Right lobe of liver (tissue), 6 donors: ENCODE measurements around the gene PPM1F. TPM values are rescaled to one million over a fixed set of nuclear protein-coding genes. Genes with fewer than 3 reads are reported as not detected.

Experiments used
- ATAC-seq, 4 donors: fragments of 200-7000 bp; cut with Tn5 transposase; one replicate each; pipeline ENCODE4 v1.9.1; 2020; ENCODE audit warnings: mild to moderate bottlenecking in 4 of 4, moderate library complexity in 4 of 4
- DNase-seq, 3 donors: peaks; one replicate each; pipeline ENCODE4 v3.0.0-alpha.2; 2020
- H3K27ac ChIP-seq, 3 donors: fragments of 200-600 bp; one replicate each; pipeline ENCODE4 v1.8.0; 2022
- H3K27me3 ChIP-seq, 2 donors: fragments of 200-600 bp; one replicate each; pipeline ENCODE4 v1.8.0; 2022
- H3K36me3 ChIP-seq, 4 donors: fragments of 200-600 bp; sonication (generic) in 1 of 4; one replicate each; pipeline versions ENCODE4 v1.5.1 to v1.8.0; 2017 to 2022; ENCODE audit warnings: control low read depth in 1 of 4
- H3K4me1 ChIP-seq, 4 donors: fragments of 200-600 bp; sonication (generic) in 1 of 4; one replicate each; pipeline versions ENCODE4 v1.5.1 to v1.8.0; 2017 to 2022; ENCODE audit warnings: control low read depth in 1 of 4
- H3K4me3 ChIP-seq, 3 donors: fragments of 200-600 bp; one replicate each; pipeline ENCODE4 v1.8.0; 2022
- H3K9me3 ChIP-seq, 4 donors: fragments of 200-600 bp; sonication (generic) in 1 of 4; one replicate each; pipeline versions ENCODE4 v1.5.1 to v1.8.0; 2017 to 2022; ENCODE audit warnings: control low read depth in 1 of 4
- POLR2A ChIP-seq: fragments of 450-650 bp; IDR thresholded peaks from one replicate; pipeline ENCODE4 v1.6.1; 2017; ENCODE audit warnings: antibody characterized with exemption, mild to moderate bottlenecking
- WGBS: methylation state at CpG from one replicate; pipeline ENCODE4 v1.1.6; 2018; ENCODE audit warnings: low coverage, low lambda C conversion rate; ENCODE audit not compliant: insufficient coverage; ENCODE audit errors: missing lambda C conversion rate; 5-methylcytosine and 5-hydroxymethylcytosine counted together
- intact Hi-C, 2 donors: fragments of 100-400 bp; cut with DNase I; formaldehyde crosslinking; loops; one replicate each; pipeline versions ENCODE4 v1.11.2 to v1.14.1; 2022
- total RNA-seq, 6 experiments: library from RNA; depleted of rRNA in 2 of 6; stranded (reverse); fragments of >200 nt in 2 of 6; fragmentation: NEBNext Ultra II Directional in 3 of 6; extraction: Animal tissue kit (Norgen Biotek cat#: 25700) in 3 of 6; gene quantifications; one replicate each; pipeline versions ENCODE4 v1.1.0 to v1.2.4, GENCODE V29; 2016 to 2023
- TF ChIP-seq, protein P1 (sequence below), 4 donors: fragments of 200-600 bp in 3 of 4; fragments of 450-650 bp in 1 of 4; IDR thresholded peaks; one replicate each; pipeline versions ENCODE4 v1.5.1 to v1.8.0; 2016 to 2022; ENCODE audit warnings: antibody characterized with exemption in 4 of 4, mild to moderate bottlenecking in 2 of 4
- donor health status: DM: no; HTN: yes; CAD: no.
- donor health status: DM: no; HTN: no; CAD: no.
- donor health status: DM: no; HTN: no; CAD: no.
- donor health status: DM: no; HTN: yes; CAD: no.
- donor health status: DM: no; HTN: yes; CAD: no.

PPM1F gene
- total RNA-seq, 6 experiments from 2014 or later: 5.0 to 19.4 (median 12.8) TPM

DNA sequence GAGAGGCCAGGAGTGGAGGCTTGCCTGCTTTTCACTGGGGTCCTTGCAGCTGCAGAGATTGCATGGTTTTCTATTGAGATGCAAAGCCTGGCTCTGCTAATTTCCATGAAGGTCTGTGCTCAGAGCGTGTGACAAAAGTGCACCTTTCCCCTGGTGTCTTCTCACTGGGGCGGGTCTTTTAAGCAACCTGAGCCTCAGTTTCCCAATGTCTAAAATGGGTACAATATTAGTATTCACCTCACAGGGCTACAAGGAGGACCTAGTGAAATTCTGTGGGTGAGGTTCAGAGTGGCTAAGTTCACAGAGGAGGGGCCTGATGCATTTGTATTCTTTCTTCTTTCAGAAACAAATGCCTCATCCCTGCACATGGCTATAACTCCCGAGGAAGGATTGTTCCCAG lies 20.3 kb downstream of the PPM1F start:
- TF ChIP-seq, protein P1, sequence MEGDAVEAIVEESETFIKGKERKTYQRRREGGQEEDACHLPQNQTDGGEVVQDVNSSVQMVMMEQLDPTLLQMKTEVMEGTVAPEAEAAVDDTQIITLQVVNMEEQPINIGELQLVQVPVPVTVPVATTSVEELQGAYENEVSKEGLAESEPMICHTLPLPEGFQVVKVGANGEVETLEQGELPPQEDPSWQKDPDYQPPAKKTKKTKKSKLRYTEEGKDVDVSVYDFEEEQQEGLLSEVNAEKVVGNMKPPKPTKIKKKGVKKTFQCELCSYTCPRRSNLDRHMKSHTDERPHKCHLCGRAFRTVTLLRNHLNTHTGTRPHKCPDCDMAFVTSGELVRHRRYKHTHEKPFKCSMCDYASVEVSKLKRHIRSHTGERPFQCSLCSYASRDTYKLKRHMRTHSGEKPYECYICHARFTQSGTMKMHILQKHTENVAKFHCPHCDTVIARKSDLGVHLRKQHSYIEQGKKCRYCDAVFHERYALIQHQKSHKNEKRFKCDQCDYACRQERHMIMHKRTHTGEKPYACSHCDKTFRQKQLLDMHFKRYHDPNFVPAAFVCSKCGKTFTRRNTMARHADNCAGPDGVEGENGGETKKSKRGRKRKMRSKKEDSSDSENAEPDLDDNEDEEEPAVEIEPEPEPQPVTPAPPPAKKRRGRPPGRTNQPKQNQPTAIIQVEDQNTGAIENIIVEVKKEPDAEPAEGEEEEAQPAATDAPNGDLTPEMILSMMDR (IDR thresholded peaks at IDR 0.05): no peak
- TF ChIP-seq POLR2A: no peak
- DNase-seq: no peak
- H3K4me1 ChIP-seq: peaks cover 0 to 15% (median 6%) of the 10 kb centered on the region in 4 donors
- intact Hi-C loops: loop anchor here in 1 of 2 donors (10.0 kb wide), 1 partner anchor 198 kb away; the partner anchor contains the start of gene YPEL1
- 83% methylated on average over 1 of the region's 3 CpGs for WGBS
- H3K27me3 ChIP-seq: no peaks in the 10 kb centered on the region
- no peak for ATAC-seq
- no peak overlapping the region for H3K4me3 ChIP-seq
- H3K27ac ChIP-seq: no peak overlapping the region
- H3K36me3 ChIP-seq: peaks cover 0 to 36% (median 12%) of the 10 kb centered on the region in 4 donors
- no peaks in the 10 kb centered on the region for H3K9me3 ChIP-seq

DNA sequence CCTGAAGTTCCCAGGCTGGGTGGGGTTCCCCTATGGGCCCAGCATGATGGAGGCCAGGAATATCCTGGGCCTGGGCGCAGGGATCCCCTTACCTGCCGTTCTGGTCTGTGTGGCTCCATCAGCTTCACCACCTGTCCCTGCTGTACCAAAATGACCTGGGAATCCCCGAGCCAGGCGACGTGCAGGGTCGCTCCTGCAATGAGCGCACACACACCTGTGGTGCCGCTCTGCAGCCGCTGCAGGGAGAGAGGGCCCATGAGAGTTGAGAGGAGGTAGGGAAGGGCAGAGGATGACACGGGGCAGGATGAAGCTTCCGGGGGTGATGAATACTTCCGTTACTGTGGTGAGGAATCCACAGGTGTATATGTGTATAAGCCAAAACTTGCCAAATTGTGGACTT lies 21.6 kb downstream of the PPM1F start:
- intact Hi-C loops: loop anchor here in 1 of 2 donors (10.0 kb wide), 1 partner anchor 196 kb away; the partner anchor contains the start of gene YPEL1
- no peaks in the 10 kb centered on the region for H3K9me3 ChIP-seq
- peaks cover 0 to 36% (median 12%) of the 10 kb centered on the region in 4 donors for H3K36me3 ChIP-seq

DNA sequence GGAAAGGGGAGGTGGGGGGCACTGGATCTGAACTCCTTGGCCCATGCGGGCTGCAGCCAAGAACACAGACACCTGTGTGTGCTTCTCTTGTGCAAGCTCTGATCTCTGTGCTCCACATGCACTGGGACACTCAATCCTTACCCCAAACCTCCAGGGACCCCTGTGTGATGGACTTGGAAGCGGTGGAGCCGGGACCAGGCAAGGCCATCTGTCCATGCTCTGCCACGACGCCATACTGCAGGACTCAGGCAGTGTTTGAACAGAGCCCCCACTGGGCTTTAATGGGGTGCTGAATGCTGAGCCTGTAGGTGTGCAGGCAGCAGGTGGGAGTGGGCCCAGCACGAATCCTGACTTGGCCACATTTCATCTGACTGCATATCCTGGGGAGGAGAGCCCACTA lies 23.4 kb downstream of the PPM1F start:
- WGBS: 80% methylated on average over 2 of the region's 6 CpGs
- DNase-seq (no peak), ATAC-seq (no peak)
- peaks cover 0 to 9% (median 4%) of the 10 kb centered on the region in 4 donors for H3K4me1 ChIP-seq
- intact Hi-C loops: no loop called here
- H3K4me3 ChIP-seq: no peak overlapping the region
- TF ChIP-seq POLR2A: no peak
- TF ChIP-seq, protein P1 (IDR thresholded peaks at IDR 0.05): no peak
- H3K36me3 ChIP-seq: peaks cover 0 to 36% (median 12%) of the 10 kb centered on the region in 4 donors
- H3K27ac ChIP-seq: no peak overlapping the region
- H3K9me3 ChIP-seq: no peaks in the 10 kb centered on the region
- H3K27me3 ChIP-seq: no peaks in the 10 kb centered on the region

More for the DNA sequence above, 21.6 kb downstream of the PPM1F start:
- no peak for TF ChIP-seq POLR2A
- TF ChIP-seq, protein P1 (IDR thresholded peaks at IDR 0.05): no peak
- ATAC-seq (no peak), DNase-seq (no peak)
- H3K27me3 ChIP-seq: no peaks in the 10 kb centered on the region
- WGBS: 89% methylated on average over 3 of the region's 12 CpGs
- H3K27ac ChIP-seq: no peak overlapping the region
- H3K4me3 ChIP-seq: no peak overlapping the region
- peaks cover 0 to 9% (median 4%) of the 10 kb centered on the region in 4 donors for H3K4me1 ChIP-seq

DNA sequence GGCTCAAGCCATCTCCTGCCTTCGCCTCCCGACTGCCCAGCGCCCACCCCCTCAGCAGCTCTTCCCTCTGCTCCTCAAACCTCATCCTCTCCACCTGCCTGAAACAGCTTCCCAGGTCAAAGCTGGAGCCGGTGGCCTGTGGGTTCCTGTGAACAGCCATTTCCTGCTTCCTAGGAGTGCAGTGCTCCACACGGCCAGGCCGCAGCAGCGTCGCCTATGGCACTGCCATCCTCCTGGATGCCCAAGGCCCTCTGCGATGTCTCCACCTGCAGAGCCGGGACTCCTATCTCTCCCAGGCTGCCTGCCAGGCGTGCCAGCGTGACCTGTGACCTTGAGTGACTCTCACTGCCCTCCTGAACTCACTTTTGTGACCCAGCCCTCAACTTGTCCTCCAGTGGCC lies 24.6 kb downstream of the PPM1F start:
- ATAC-seq (peak; percentile 88 to 98 (median 92)), DNase-seq (peak; percentile 77 to 91 (median 85))
- H3K9me3 ChIP-seq: no peaks in the 10 kb centered on the region
- H3K27me3 ChIP-seq: no peaks in the 10 kb centered on the region
- no peak overlapping the region for H3K4me3 ChIP-seq
- 55% methylated on average over 3 of the region's 12 CpGs for WGBS
- peaks cover 0 to 29% (median 10%) of the 10 kb centered on the region in 4 donors for H3K36me3 ChIP-seq
- H3K4me1 ChIP-seq: peaks cover 0 to 9% (median 4%) of the 10 kb centered on the region in 4 donors
- intact Hi-C loops: no loop called here
- peak overlapping the region in 2 of 3 donors; percentile 21 to 22 for H3K27ac ChIP-seq
- TF ChIP-seq, protein P1 (IDR thresholded peaks at IDR 0.05): no peak
- TF ChIP-seq POLR2A: no peak
